GM19193 (cell line): Measurements from ENCODE around the gene TNS1.

Experiments used
- POLR2A ChIP-seq: IDR thresholded peaks from 4 replicates; pipeline ENCODE4 v1.6.1; 2011; ENCODE audit not compliant: insufficient read depth, insufficient read length; ENCODE audit errors: extremely low read depth

TNS1 gene

GRCh38 chr2:217825469-217826235 is 177.1 kb downstream of the TNS1 start:
- TF ChIP-seq POLR2A = no peak

- TF ChIP-seq POLR2A = no peak
Measured at GRCh38 chr2:217824223-217824622, 178.6 kb downstream of the TNS1 start.

GRCh38 chr2:217823626-217824025 is 179.2 kb downstream of the TNS1 start:
- no peak for TF ChIP-seq POLR2A

GRCh38 chr2:217822296-217823252 is 180.2 kb downstream of the TNS1 start:
- TF ChIP-seq POLR2A = no peak

- TF ChIP-seq POLR2A = no peak
Measured at GRCh38 chr2:217821536-217822147, 181.2 kb downstream of the TNS1 start.

- no peak for TF ChIP-seq POLR2A
Measured at GRCh38 chr2:217820904-217821303, 181.9 kb downstream of the TNS1 start.

- TF ChIP-seq POLR2A = no peak
Measured at GRCh38 chr2:217820091-217820819, 182.5 kb downstream of the TNS1 start.

GRCh38 chr2:217818293-217818850 is 184.4 kb downstream of the TNS1 start:
- TF ChIP-seq POLR2A = no peak

- TF ChIP-seq POLR2A = no peak
Measured at GRCh38 chr2:217817466-217818292, 185.1 kb downstream of the TNS1 start.

GRCh38 chr2:217816396-217816869 is 186.4 kb downstream of the TNS1 start:
- no peak for TF ChIP-seq POLR2A

- no peak for TF ChIP-seq POLR2A
Measured at GRCh38 chr2:217813828-217814227, 189.0 kb downstream of the TNS1 start.

- no peak for TF ChIP-seq POLR2A
Measured at GRCh38 chr2:217812170-217812569, 190.6 kb downstream of the TNS1 start.

GRCh38 chr2:217810260-217810659 is 192.5 kb downstream of the TNS1 start:
- TF ChIP-seq POLR2A = no peak
